G401.6 (cell line): ENCODE measurements around the gene FLT4.
"Not testable (repeated sequence)": the region's sequence is repeated elsewhere in the genome, so short reads cannot be mapped to it uniquely, and the experiment has no call there.

Experiments used
- FAIRE-seq: peaks from 2 replicates; lab custom pipeline; 2012; peaks lifted over from hg19 to GRCh38; lab: Jason Lieb, UNC

FLT4 gene

GRCh38 chr5:180670157-180670556, 20.8 kb upstream of the FLT4 start:
- no peak for FAIRE-seq

- FAIRE-seq: no peak
Observed at GRCh38 chr5:180669661-180670060, 20.3 kb upstream of the FLT4 start.

- no peak for FAIRE-seq
Observed at GRCh38 chr5:180668835-180669596, 19.6 kb upstream of the FLT4 start.

GRCh38 chr5:180666812-180667211, 17.4 kb upstream of the FLT4 start:
- no peak for FAIRE-seq

GRCh38 chr5:180665682-180666404, 16.4 kb upstream of the FLT4 start:
- no peak for FAIRE-seq

- FAIRE-seq: no peak
Observed at GRCh38 chr5:180658774-180659564, 9.6 kb upstream of the FLT4 start.

- not testable (repeated sequence) for FAIRE-seq
Observed at GRCh38 chr5:180655243-180655642, 5.8 kb upstream of the FLT4 start.

GRCh38 chr5:180652771-180653170, 3.4 kb upstream of the FLT4 start:
- FAIRE-seq: no peak

- FAIRE-seq: no peak
Observed at GRCh38 chr5:180652346-180652745, 2.9 kb upstream of the FLT4 start.

GRCh38 chr5:180648658-180649296, 623 bp downstream of the FLT4 start:
- no peak for FAIRE-seq

GRCh38 chr5:180647941-180648500, 1.4 kb downstream of the FLT4 start:
- FAIRE-seq: no peak

GRCh38 chr5:180647465-180647864, 1.9 kb downstream of the FLT4 start:
- no peak for FAIRE-seq

GRCh38 chr5:180646963-180647305, 2.5 kb downstream of the FLT4 start:
- FAIRE-seq: no peak

GRCh38 chr5:180646289-180646962, 3.0 kb downstream of the FLT4 start:
- no peak for FAIRE-seq

- no peak for FAIRE-seq
Observed at GRCh38 chr5:180645274-180646204, 3.9 kb downstream of the FLT4 start.

GRCh38 chr5:180644825-180645273, 4.6 kb downstream of the FLT4 start:
- FAIRE-seq: no peak

GRCh38 chr5:180644129-180644824, 5.1 kb downstream of the FLT4 start:
- FAIRE-seq: no peak

GRCh38 chr5:180643191-180643851, 6.1 kb downstream of the FLT4 start:
- FAIRE-seq: no peak

- FAIRE-seq: no peak
Observed at GRCh38 chr5:180642779-180643178, 6.6 kb downstream of the FLT4 start.
